ENCODE data around the gene MMAB. TPM values are rescaled to one million over a fixed set of nuclear protein-coding genes. Genes with fewer than 3 reads are reported as not detected.

Gene MMAB
- total RNA-seq, 4 donors from 2014 or later: 20.0 to 25.3 (median 21.0) TPM

- Histone ChIP-seq H3K9me3 (no peaks in the 10 kb centered on the region), H3K27me3 (no peaks in the 10 kb centered on the region), H3K36me3 (peaks cover 0 to 45% (median 23%) of the 10 kb centered on the region in 4 donors), H3K4me1 (peaks cover 8 to 13% (median 10%) of the 10 kb centered on the region in 4 donors), H3K4me3 (no peak overlapping the region), H3K27ac (replicated peaks in 1 of 4) (no peak overlapping the region)
- no peak for DNase-seq (ENCODE audit: extremely low spot score)
- TF ChIP-seq POLR2A (IDR thresholded peaks at IDR 0.05; ENCODE audit: low read depth): no peak
- TF ChIP-seq POLR2AphosphoS5 (IDR thresholded peaks at IDR 0.05): no peak
- TF ChIP-seq CTCF (IDR thresholded peaks at IDR 0.05): no peak
- TF ChIP-seq EP300 (IDR thresholded peaks at IDR 0.05): no peak
- intact Hi-C loops (cut with DNase I): loop anchor here (1.0 to 5.0 kb wide), 2 partner anchors 115 to 178 kb away; partner anchors contain the start of gene FAM222A
- 43% methylated on average over 11 of the region's 11 CpGs for WGBS
Measured at GRCh38 chr12:109597414-109597794, 24.1 kb upstream of the MMAB start.

GRCh38 chr12:109596418-109597244 is 23.3 kb upstream of the MMAB start:
- Histone ChIP-seq H3K27ac (replicated peaks in 1 of 4) (no peak overlapping the region), H3K4me1 (peaks cover 8 to 13% (median 10%) of the 10 kb centered on the region in 4 donors), H3K27me3 (no peaks in the 10 kb centered on the region), H3K4me3 (no peak overlapping the region), H3K36me3 (peaks cover 0 to 52% (median 31%) of the 10 kb centered on the region in 4 donors), H3K9me3 (no peaks in the 10 kb centered on the region)
- DNase-seq (ENCODE audit: extremely low spot score): no peak
- intact Hi-C loops (cut with DNase I): loop anchor here (1.0 to 5.0 kb wide), 2 partner anchors 116 to 179 kb away; partner anchors contain the start of gene FAM222A
- TF ChIP-seq POLR2A (IDR thresholded peaks at IDR 0.05; ENCODE audit: low read depth): no peak
- no peak for TF ChIP-seq EP300 (IDR thresholded peaks at IDR 0.05)
- TF ChIP-seq POLR2AphosphoS5 (IDR thresholded peaks at IDR 0.05): no peak
- TF ChIP-seq CTCF (IDR thresholded peaks at IDR 0.05): no peak
- 95% methylated on average over 14 of the region's 24 CpGs for whole genome bisulfite sequencing

GRCh38 chr12:109595321-109595902 is 22.1 kb upstream of the MMAB start:
- peaks cover 0 to 62% (median 39%) of the 10 kb centered on the region in 4 donors for H3K36me3 ChIP-seq
- H3K4me3 ChIP-seq: no peak overlapping the region
- 71% methylated on average over 10 of the region's 10 CpGs for WGBS
- TF ChIP-seq POLR2AphosphoS5 (IDR thresholded peaks at IDR 0.05): no peak
- TF ChIP-seq EP300 (IDR thresholded peaks at IDR 0.05): no peak
- no peak for TF ChIP-seq POLR2A (IDR thresholded peaks at IDR 0.05; ENCODE audit: low read depth)
- no peak for TF ChIP-seq CTCF (IDR thresholded peaks at IDR 0.05)
- DNase-seq (ENCODE audit: extremely low spot score): no peak
- peaks cover 8 to 13% (median 10%) of the 10 kb centered on the region in 4 donors for H3K4me1 ChIP-seq
- intact Hi-C loops (cut with DNase I): loop anchor here (5.0 kb wide), 1 partner anchor 117 kb away; the partner anchor contains the start of gene FAM222A
- no peaks in the 10 kb centered on the region for H3K9me3 ChIP-seq
- H3K27me3 ChIP-seq: no peaks in the 10 kb centered on the region
- no peak overlapping the region for H3K27ac ChIP-seq (replicated peaks in 1 of 4)

GRCh38 chr12:109594556-109595317 is 21.4 kb upstream of the MMAB start:
- Histone ChIP-seq H3K9me3 (no peaks in the 10 kb centered on the region), H3K4me3 (no peak overlapping the region), H3K27me3 (no peaks in the 10 kb centered on the region), H3K4me1 (peaks cover 8 to 13% (median 10%) of the 10 kb centered on the region in 4 donors), H3K27ac (replicated peaks in 1 of 4) (no peak overlapping the region), H3K36me3 (peaks cover 0 to 62% (median 39%) of the 10 kb centered on the region in 4 donors)
- no peak for DNase-seq (ENCODE audit: extremely low spot score)
- intact Hi-C loops (cut with DNase I): loop anchor here (5.0 kb wide), 1 partner anchor 118 kb away; the partner anchor contains the start of gene FAM222A
- TF ChIP-seq CTCF (IDR thresholded peaks at IDR 0.05): no peak
- no peak for TF ChIP-seq POLR2A (IDR thresholded peaks at IDR 0.05; ENCODE audit: low read depth)
- TF ChIP-seq EP300 (IDR thresholded peaks at IDR 0.05): no peak
- TF ChIP-seq POLR2AphosphoS5 (IDR thresholded peaks at IDR 0.05): no peak
- WGBS: 92% methylated on average over 9 of the region's 15 CpGs

All from esophagus muscularis mucosa (tissue), 4 donors.